Hindlimb muscle (tissue), 1 donor: ENCODE measurements around the gene CCR9. TPM values are rescaled to one million over a fixed set of nuclear protein-coding genes. Genes with fewer than 3 reads are reported as not detected.

Experiments
- polyA plus RNA-seq: library from polyadenylated mRNA; unstranded; fragments of 120-200 nt; gene quantifications from one replicate; pipeline ENCODE4 v1.2.1, GENCODE V29; 2013; ENCODE audit not compliant: insufficient read length

CCR9 gene
- polyA plus RNA-seq, 1 donor: not detected

Other genes with a start within 250 kb of the CCR9 start
- 28.0 TPM for gene SACM1L, start 197.1 kb upstream of the CCR9 start, polyA plus RNA-seq
- 0.15 TPM for gene SLC6A20, start 90.0 kb upstream of the CCR9 start, polyA plus RNA-seq
- gene LZTFL1, start 44.4 kb upstream of the CCR9 start, polyA plus RNA-seq: 13.2 TPM
- 0.45 TPM for gene CXCR6, start 56.9 kb downstream of the CCR9 start, polyA plus RNA-seq
- 39.9 TPM for gene FYCO1, start 109.3 kb downstream of the CCR9 start, polyA plus RNA-seq
- 0.35 TPM for gene XCR1, start 140.9 kb downstream of the CCR9 start, polyA plus RNA-seq